ENCODE data around the gene IL36A.

IL36A gene

DNA sequence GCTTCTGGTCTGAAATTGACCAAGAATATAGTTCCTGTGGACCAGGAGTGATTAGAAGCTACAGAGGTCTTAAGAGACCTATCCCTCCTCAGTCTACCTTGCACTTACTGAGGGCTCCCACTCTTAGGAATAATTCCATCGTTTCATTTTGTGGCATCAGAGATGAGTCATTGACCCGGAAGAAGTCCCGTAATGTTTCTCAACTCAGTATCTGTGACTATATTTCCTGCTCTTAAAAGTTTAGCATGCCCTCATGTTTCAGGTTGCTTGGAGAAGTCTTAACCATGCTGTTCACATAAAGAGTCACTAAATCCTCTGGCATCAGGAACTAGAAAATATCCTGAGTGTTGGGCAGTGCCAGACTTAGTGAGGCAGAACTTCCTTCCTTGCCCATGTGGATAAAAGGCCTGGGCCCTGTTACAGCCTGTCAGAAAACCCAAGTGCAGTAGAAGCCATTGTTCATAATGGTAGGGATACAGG is at the start of gene IL36A:
IL36A (plus strand) TSS at position 430 of the 480 bp plus-strand sequence. CDS start 413 bp downstream, outside the sequence.
- no peak for DNase-seq

DNA sequence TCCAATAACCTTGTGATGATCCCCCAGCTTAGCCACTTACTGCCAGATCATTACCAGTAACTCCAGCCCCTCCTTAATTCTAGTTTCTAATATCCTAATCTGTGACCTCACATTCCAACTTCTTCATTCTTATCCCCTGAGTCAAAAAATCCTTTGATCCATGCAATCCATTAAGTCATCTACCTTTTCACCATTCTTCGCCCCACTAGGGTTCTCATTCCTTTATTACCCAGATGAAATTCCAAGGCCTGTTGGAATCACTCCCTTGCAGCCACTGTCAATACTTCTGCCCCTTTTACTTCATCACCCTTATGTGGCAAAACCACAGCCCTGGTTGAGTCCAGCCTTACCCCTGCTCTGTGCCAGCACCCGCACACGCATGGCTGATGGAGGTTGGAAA is 47.7 kb upstream of the IL36A start:
- DNase-seq, result no peak

DNA sequence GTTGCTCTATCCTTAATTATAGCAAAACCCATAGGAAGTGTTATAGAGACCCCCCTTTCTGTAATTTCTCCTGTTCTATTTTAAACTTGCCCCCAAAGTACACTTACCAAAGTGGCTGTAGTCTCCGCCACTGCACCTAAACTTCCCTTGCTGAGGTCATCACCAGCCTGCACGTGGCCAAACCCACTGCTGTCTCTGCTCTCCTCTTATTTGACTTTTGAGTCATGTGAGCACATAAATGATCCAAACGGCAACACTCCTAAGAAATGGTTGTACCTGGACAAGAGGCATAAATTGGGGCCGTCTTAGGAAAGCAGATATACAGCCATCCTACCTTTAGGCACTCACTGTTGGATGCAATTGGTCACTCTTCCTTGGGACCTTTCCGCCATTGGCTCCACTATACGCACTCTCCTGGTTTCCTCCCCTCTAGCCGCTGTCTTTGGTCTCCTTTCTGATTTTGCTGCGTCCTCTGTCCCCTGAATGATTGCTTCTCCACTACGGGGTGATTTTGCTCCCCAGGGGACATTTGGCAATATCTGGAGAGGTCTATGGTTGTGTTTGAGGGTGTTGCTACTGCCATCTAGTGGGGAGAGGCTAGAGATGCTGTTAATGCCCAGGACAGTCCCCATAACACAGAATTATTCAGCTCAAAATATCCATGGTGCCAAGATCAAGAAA is 46.7 kb upstream of the IL36A start:
- peak; percentile 60 for DNase-seq

DNA sequence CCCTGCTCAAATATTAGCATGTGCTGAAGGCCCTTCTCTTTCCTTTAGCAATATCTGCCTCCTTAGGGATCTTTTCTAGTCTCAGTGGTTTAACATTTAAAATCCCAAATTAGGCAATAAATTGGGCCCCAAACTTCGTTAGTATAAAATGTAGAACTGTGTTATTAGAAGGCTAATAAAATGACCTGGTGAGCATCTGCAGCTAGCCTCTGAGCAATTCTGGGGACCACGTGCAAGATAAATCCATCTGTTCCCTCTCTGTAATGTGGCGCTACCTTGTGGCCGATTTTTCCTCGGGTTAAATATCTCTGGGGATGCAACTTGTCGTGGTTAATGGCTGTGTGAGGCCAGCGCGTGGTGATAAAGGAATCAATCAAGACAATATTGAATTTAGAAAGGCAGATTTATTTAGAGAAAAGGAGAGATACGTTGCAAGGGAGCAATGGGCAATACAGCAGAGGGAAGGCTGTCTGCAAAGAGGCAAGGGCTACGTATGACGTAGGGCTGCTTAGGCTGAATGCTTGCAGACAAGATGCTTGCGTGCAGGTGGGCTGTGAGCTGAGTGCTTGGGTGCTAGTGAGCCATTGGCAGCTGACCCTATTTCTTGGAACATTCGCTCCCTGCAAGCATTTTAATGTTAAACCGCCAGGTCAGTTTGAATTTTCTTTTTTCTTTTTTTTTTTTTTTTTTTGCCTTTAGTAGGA is 46.0 kb upstream of the IL36A start:
- no peak for DNase-seq

GRCh38 chr2:112960230-112960825 is 44.9 kb upstream of the IL36A start:
- DNase-seq, result no peak

GRCh38 chr2:112962308-112963175 is 42.7 kb upstream of the IL36A start:
- no peak for DNase-seq

- no peak for DNase-seq
Observed at GRCh38 chr2:112967023-112967422, 38.2 kb upstream of the IL36A start.

GRCh38 chr2:112972423-112973086 is 32.7 kb upstream of the IL36A start:
- DNase-seq, result no peak

DNA sequence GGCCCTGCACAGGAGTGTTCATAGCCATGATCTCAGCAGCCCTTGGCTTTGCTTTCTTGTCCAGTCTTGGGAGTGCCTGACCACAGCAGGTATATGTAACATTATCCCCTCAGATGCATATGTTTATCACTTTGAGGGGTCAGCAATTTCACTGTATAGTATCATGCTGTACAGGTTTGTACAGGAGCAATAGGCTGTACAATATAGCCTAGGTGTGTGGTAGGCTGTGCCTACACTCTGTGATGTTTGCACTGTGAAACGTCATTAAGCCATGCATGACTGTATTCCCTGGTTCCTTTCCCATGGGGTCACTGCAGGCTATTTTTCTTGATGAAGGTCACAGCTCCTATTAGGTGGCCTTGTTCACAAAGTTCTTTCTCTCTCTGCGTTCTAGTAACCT is 32.1 kb upstream of the IL36A start:
- DNase-seq, result no peak

DNA sequence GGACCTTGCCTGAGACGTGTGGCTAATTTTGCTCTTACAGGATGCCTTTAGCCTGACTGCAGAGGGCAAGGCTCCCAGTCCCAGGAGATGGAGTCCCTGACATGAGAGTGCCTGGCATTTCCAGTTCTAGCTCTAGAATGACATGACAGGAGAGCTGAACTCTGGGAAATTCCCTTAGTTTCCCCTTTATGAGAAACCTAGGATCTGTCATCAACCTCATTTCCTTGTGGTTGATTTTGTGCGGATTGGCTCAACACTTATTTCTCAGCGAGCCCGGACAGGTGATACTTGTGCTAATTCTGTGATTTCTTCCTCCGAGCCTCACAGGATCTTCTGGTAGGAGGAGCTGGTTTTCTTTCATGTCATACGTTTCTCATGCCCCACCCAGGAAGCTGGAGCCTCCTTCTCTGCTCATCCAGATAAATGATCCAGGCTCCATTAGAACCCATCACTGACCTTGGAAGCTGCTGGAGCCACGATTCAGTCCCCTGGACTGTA is 27.7 kb upstream of the IL36A start, which contains the start of gene IL36G:
IL36G (plus strand) TSS at position 448 of the 498 bp plus-strand sequence. CDS start 633 bp downstream, outside the sequence.
- no peak for DNase-seq

GRCh38 chr2:112979731-112980130 is 25.5 kb upstream of the IL36A start:
- no peak for DNase-seq

- DNase-seq, result no peak
Observed at GRCh38 chr2:112980537-112980936, 24.7 kb upstream of the IL36A start.

DNA sequence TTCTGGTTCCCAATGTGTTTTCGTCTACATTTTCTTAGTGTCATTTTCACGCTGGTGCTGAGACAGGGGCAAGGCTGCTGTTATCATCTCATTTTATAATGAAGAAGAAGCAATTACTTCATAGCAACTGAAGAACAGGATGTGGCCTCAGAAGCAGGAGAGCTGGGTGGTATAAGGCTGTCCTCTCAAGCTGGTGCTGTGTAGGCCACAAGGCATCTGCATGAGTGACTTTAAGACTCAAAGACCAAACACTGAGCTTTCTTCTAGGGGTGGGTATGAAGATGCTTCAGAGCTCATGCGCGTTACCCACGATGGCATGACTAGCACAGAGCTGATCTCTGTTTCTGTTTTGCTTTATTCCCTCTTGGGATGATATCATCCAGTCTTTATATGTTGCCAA is 20.2 kb upstream of the IL36A start:
- peak; percentile 28 for DNase-seq

DNA sequence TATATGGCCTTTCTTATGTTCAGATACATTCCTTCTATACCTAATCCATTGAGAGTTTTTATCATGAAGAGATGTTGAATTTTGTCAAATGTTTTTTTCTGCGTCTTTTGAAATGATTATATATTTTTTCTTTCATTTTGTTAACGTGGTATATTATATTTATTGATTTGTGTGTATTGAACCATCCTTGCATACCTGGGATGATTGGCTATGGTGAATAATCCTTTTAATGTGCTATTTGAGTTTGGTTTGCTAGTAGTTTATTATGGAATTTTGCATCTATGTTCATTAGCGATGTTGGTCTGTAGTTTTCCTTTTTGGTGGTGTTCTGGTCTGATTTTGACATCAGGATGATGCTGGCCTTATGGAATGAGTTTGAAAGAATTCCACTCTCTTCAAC is 15.6 kb upstream of the IL36A start:
- DNase-seq, result no peak

DNA sequence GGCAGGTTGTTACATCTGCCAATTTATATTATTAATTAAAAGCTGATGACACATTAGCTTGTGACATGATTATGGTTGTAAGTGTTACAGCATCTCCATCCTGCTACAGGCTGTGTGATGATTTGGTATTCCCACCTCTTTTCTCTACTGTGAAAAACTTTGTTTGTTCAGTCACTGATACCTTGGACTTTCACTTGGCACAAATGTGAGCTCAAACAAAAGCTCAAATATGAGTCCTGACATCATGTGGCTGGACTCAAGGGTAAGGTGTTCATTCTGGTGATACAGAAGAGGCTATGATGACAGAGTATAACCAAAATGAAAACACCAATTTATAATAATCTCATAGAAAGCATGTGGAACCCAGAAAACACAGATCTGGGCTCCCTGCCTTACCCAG is 11.4 kb upstream of the IL36A start:
- DNase-seq, result no peak

DNA sequence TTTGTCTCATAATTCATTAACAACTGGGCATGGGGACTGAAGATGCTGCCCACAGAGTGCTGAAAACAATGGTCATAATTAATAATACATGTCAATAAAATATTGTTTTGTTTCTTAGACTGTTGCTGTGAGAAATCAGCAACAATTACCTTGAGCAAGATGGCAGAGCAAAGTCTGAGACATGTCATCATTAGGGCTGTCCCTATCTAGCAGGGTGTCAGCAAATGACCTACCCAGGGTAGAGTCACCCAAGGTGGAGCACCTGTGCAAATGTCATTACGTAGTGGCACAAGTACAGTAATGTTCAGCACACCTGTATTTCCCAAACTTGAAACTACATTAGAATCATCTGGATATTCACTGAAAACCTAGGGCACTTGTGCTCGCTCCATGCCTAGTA is 10.6 kb upstream of the IL36A start:
- no peak for DNase-seq

DNA sequence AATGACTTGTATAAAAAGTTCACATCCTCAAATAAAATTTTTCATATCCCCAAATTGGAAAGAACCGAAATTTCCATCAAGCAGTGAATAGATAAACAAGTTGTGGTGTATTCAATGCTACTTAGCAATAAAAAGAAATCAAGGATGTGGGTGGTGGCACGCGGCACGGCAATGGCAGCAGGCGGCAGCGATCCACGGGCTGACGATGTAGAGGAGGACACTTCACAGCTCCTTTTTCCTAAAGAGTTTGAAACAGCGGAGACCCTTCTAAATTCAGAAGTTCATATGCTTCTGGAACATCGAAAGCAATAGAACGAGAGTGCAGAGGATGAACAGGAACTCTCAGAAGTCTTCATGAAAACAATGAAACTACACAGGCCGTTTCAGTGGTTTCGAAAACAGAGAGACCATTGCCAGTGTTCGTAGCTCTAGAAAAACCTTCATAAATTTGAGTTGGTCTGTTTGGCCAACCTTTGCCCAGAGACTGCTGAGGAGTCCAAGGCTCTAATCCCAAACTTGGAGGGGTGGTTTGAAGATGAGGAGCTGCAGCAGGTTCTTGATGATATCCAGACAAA is 9.8 kb upstream of the IL36A start:
- peak; percentile 20 for DNase-seq

- DNase-seq, result peak; percentile 79
Observed at GRCh38 chr2:112996635-112997034, 8.6 kb upstream of the IL36A start.

DNA sequence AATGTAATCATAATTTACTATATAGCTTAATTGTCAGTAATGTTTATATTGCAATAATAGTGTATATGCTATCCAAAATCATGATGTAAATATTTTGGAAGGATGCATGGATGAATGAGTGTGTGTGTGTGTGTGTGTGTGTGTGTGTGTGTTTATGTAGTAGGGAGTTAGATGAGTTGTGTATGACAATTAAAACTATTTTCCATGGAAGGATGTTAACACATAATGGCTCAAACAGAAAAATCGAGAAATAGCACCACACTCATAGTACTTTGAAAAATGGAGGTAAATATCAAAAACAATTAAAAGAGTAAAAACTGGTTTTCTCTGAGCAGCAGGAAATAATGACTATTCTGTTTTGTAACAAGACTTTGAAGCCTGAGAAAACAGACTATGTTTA is 8.1 kb upstream of the IL36A start:
- DNase-seq, result no peak

DNA sequence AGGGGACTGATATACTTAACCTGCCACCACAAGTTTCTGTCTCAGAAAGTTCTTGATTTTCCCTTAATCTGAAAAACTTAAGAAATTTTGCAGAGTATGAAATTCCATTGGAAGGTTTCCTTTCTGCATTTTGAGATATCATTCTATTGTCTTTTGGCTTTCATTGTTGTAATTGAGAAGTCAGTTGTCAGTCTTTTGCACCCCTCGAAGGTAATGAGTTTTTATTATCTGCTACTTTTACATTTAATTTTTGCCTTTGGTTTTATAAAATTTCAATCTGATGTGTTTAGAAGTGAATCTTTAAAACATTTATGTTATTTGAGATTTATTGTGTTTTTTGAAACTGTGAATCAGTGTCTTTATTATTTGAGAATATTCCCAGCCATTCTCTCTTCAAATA is 4.8 kb upstream of the IL36A start:
- no peak for DNase-seq

GRCh38 chr2:113002677-113003076 is 2.6 kb upstream of the IL36A start:
- no peak for DNase-seq

DNA sequence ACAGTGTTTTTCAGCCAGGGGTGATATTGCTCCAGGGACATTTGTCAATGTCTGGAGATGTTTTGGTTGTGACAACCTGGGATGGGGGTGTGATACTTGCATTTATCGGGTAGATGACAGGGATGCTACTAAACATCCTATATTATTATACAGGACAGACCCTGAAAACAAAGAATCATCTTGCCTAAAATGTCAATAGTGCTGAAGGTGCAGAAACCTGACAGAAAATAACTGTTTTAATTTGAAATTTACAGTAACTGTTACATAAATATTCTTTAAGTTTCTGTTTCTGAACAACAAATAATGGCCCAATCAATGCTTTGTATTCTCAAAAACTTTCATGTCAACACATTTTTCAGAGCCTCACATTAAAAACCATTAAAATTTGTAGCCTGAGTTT is 2.0 kb downstream of the IL36A start:
- DNase-seq, result no peak
